ENCODE measurements around the gene GPR143.

DNA sequence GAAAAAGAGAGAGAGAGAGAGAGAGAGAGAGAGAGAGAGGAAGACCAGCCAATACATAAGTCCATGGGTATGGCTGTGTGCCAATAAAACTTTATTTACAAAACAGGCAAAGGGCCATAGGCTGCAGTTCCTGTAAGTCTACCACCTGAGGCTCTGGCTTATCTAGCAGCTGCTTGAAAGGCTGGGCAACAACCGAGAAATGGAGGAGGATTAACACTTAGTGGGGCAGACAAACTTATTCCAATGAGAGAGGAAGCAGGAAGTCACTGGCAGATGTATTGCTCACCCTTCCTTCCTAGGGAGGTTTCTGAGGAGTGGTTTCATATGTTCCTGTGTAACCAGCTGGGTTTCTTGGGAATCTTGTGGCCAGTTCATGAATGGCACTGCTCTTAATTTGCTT lies 4.7 kb upstream of the GPR143 start:
- TF ChIP-seq, protein P1, sequence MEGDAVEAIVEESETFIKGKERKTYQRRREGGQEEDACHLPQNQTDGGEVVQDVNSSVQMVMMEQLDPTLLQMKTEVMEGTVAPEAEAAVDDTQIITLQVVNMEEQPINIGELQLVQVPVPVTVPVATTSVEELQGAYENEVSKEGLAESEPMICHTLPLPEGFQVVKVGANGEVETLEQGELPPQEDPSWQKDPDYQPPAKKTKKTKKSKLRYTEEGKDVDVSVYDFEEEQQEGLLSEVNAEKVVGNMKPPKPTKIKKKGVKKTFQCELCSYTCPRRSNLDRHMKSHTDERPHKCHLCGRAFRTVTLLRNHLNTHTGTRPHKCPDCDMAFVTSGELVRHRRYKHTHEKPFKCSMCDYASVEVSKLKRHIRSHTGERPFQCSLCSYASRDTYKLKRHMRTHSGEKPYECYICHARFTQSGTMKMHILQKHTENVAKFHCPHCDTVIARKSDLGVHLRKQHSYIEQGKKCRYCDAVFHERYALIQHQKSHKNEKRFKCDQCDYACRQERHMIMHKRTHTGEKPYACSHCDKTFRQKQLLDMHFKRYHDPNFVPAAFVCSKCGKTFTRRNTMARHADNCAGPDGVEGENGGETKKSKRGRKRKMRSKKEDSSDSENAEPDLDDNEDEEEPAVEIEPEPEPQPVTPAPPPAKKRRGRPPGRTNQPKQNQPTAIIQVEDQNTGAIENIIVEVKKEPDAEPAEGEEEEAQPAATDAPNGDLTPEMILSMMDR (tag by site-specific recombination; IDR thresholded peaks at IDR 0.05), result no peak
- TF ChIP-seq ZNF768 (tag by site-specific recombination; IDR thresholded peaks at IDR 0.05) (no peak), ZNF792 (tag by site-specific recombination; IDR thresholded peaks at IDR 0.05) (no peak), ZNF529 (tag by site-specific recombination; IDR thresholded peaks at IDR 0.05; ENCODE audit: insufficient replicate concordance) (no peak)

All from HEK293 (cell line).